SK-N-SH (cell line): Measurements from ENCODE around the gene RSKR.
A peak's percentile ranks its signal among the peaks of the same experiment; 100 is the strongest.

Experiments
- CHD2 ChIP-seq: fragments of 150-350 bp; IDR thresholded peaks from 2 replicates; pipeline ENCODE4 v1.6.1; 2018; ENCODE audit warnings: low read length; ENCODE audit not compliant: partially characterized antibody
- EP300 ChIP-seq, 2 experiments: IDR thresholded peaks; 2 replicates each; pipeline versions ENCODE4 v1.4.0 to v1.6.1; 2012; ENCODE audit warnings: borderline replicate concordance in 1 of 2, low read depth in 1 of 2, low read length in 1 of 2
- EZH2phosphoT487 ChIP-seq: fragments of 200-600 bp; sonication (generic); IDR thresholded peaks from 2 replicates; pipeline ENCODE4 v1.6.1; 2017; ENCODE audit warnings: low read depth, mixed run types, mild to moderate bottlenecking, antibody characterized with exemption, moderate library complexity, borderline replicate concordance
- GABPA ChIP-seq: IDR thresholded peaks from 2 replicates; pipeline ENCODE4 v1.4.0; 2012; ENCODE audit warnings: low read depth, mild to moderate bottlenecking
- NRF1 ChIP-seq: IDR thresholded peaks from 2 replicates; pipeline ENCODE4 v1.6.1; 2012; ENCODE audit warnings: low read depth, mild to moderate bottlenecking, low read length
- TF ChIP-seq, protein P1 (sequence below): fragments of 200-600 bp; sonication (generic); IDR thresholded peaks from 2 replicates; pipeline ENCODE4 v1.6.1; 2017; ENCODE audit warnings: antibody characterized with exemption, mild to moderate bottlenecking, moderate library complexity
- TF ChIP-seq, protein P2 (sequence below): fragments of 150-350 bp; IDR thresholded peaks from 2 replicates; pipeline ENCODE4 v1.6.1; 2017; ENCODE audit warnings: antibody characterized with exemption, low read length, low read depth, borderline replicate concordance

DNA sequence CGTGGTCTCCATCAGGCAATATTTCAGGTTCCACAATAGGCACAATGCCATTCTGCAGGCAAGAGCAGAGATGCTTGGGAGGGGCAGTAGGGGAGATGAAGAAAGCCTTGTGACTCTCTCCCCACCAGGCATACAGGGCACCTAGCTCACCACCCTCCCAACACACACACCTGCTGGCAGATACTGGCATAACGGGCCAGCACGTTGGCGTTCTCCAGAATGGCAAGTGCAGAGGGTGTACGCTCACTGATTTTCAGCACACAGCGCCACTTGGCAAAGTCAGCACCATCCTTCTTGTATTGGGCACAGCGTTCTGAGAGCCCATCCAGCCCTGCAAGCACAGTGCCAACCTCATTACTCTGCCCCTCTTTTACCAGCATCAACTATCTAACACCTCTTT, 39.5 kb downstream of the RSKR start:
- TF ChIP-seq, protein P1, sequence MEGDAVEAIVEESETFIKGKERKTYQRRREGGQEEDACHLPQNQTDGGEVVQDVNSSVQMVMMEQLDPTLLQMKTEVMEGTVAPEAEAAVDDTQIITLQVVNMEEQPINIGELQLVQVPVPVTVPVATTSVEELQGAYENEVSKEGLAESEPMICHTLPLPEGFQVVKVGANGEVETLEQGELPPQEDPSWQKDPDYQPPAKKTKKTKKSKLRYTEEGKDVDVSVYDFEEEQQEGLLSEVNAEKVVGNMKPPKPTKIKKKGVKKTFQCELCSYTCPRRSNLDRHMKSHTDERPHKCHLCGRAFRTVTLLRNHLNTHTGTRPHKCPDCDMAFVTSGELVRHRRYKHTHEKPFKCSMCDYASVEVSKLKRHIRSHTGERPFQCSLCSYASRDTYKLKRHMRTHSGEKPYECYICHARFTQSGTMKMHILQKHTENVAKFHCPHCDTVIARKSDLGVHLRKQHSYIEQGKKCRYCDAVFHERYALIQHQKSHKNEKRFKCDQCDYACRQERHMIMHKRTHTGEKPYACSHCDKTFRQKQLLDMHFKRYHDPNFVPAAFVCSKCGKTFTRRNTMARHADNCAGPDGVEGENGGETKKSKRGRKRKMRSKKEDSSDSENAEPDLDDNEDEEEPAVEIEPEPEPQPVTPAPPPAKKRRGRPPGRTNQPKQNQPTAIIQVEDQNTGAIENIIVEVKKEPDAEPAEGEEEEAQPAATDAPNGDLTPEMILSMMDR = peak; percentile 18; the same call in 1 of the 2 replicates
- TF ChIP-seq, protein P2, sequence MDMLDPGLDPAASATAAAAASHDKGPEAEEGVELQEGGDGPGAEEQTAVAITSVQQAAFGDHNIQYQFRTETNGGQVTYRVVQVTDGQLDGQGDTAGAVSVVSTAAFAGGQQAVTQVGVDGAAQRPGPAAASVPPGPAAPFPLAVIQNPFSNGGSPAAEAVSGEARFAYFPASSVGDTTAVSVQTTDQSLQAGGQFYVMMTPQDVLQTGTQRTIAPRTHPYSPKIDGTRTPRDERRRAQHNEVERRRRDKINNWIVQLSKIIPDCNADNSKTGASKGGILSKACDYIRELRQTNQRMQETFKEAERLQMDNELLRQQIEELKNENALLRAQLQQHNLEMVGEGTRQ = no peak
- TF ChIP-seq GABPA (no peak), CHD2 (no peak), EZH2phosphoT487 (no peak), EP300 (IDR thresholded peaks at IDR 0.05; ENCODE audit: borderline replicate concordance in 1 of 2, low read depth in 1 of 2, low read length in 1 of 2) (no peak), NRF1 (no peak)
